GM19025 (cell line): ENCODE results near the gene TNNT3.

Experiments used
- ATAC-seq: cut with Tn5 transposase; IDR thresholded peaks from one replicate; pipeline ENCODE4 v1.9.1; 2021; ENCODE audit warnings: mild to moderate bottlenecking, low read depth, moderate library complexity; ENCODE audit not compliant: unreplicated experiment

TNNT3 gene

GRCh38 chr11:1947592-1948237 lies 28.2 kb downstream of the TNNT3 start:
- no peak for ATAC-seq

DNA sequence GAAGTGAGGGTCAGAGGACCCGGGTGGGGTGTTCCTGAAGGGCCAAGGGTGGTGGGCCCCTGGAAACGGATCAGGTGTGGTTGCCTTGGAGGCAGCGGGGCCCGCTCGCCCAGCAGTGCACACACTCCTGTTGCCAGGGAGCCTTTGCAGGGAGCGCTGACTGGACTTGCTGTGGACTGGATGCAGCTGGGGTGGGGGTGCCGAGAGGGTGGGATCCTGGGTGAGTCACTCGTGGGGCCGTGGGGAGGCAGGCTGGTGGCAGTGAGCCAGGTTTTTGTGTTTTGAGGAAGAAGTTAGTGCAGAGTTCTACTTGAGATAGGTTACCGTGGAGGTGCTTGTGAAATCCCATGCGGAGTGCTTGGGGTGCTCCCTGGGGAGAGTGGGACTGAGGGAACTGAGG lies 28.9 kb downstream of the TNNT3 start:
- ATAC-seq, result no peak

DNA sequence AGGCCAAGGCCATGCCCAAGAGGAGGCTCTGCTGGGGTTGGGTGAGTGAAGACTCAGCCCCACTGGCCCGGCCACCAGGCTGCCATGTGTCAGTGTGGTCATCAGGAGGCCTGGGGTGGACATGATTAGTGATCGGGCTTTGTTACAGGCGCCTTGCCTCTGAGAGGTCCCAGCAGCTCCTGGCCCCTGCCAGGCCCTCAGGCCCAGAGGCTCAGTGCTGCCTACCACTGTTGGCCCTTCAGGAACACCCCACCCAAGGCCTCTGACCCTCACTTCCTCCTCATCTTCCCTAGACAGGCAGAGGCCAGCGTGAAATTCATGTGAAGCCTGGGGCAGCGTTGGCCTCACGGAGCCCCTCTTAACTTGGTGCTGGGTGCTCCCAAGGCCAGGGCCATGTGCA lies 29.8 kb downstream of the TNNT3 start:
- ATAC-seq, result no peak

DNA sequence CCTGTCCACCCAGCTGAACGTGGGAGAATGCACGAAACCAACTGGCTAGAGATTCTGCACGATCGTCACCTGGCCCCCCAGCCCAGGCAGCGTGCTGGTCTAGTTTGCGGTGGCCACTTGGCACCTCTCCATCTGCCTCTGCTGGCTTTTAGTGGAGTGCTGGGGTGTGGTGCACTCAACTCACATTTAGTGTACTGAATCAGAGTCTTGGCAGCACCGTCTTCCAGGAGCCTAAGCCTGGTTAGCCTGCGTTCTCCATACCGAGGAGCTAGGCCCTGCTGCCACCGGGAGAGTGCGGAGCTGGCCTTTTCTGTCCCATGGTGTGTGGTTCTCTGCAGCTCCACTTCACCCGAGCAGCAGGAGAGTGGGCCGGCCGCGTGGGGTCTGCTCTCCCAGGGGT lies 30.4 kb downstream of the TNNT3 start:
- no peak for ATAC-seq

- no peak for ATAC-seq
These were observed 33.4 kb downstream of the TNNT3 start for GRCh38 chr11:1952806-1953482.

- no peak for ATAC-seq
These were observed 34.2 kb downstream of the TNNT3 start for GRCh38 chr11:1953489-1954266.

- no peak for ATAC-seq
These were observed 38.9 kb downstream of the TNNT3 start for GRCh38 chr11:1958367-1958766.

DNA sequence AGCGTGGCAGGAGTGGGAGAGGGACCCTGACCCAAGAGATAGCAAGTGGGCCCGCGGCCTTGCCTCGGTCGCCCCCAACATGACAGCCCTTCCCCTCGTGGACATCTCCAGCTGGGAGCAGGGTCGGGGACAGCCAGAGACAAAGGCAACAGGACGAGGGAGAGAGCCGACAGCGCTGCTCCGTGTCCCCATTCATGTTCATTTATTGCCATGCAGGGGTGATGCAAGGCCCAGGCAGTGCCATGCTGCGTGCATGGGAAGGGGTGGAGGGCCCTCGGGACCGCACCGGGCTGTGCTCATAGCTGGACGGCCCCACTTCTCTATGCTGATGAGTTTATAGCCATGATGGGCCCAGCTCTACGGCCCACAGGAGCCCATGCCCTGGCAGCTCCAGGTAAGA lies 40.3 kb downstream of the TNNT3 start:
- no peak for ATAC-seq

DNA sequence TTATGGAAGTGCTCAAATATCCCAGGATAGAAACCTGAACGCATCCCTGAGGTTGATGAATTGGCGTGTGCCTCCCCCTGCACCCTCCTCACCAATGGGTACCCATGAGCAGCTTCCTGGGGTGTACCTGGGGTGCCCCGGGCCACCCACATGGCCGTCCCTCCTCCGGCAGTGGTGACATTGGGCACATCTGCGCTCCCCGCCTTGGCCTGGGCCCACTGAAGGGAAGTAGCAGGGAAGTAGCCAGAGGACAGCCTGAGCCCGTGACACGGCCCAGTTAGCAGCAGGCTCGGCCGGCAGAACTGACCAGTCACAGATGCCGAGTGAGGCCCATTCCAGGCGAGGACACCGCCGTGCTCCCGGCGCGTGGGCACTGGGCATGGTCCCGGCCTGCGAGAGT lies 44.4 kb downstream of the TNNT3 start:
- no peak for ATAC-seq

- ATAC-seq, result no peak
These were observed 44.8 kb downstream of the TNNT3 start for GRCh38 chr11:1964348-1964747.

DNA sequence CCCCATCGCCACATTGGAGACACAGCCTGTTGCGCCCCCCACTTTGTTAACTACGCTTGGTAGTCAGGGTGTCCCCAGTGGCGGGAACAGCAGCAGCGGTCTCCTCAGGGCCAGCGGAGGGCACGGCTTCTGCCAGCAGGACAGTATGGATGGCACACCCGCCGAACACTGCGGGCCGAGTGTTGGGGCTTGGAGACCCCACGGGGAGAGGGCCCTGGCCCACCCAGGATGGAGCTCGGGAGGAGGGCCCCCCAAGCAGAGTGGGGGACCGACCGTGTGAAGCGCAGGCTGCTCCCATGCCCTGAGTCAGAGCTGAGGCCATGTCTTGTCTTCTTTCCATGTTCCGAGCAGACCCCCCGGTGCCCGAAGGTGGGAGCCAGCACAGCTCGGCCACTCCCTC lies 45.5 kb downstream of the TNNT3 start:
- no peak for ATAC-seq

DNA sequence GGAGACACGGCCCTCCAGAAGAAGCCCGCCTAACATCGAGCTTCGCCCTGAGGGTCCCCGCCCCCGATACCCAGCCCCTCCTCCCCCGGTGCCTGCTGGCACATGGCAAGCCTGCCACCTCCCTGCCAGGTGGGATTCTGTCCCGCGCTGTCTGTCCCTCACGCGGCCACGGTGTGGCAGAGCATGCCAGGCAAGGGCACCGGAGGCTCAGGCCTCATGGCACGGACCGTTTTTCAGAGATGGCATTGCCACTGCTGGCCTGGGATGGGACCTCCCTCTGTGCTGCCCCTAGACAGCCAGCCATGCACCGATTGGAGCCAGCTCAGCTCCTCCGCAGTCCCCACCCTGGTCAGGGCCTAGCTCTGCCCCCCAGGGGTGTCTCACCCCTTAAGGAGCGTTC lies 47.0 kb downstream of the TNNT3 start:
- ATAC-seq, result no peak

GRCh38 chr11:1967641-1968225 lies 48.2 kb downstream of the TNNT3 start:
- ATAC-seq, result no peak

DNA sequence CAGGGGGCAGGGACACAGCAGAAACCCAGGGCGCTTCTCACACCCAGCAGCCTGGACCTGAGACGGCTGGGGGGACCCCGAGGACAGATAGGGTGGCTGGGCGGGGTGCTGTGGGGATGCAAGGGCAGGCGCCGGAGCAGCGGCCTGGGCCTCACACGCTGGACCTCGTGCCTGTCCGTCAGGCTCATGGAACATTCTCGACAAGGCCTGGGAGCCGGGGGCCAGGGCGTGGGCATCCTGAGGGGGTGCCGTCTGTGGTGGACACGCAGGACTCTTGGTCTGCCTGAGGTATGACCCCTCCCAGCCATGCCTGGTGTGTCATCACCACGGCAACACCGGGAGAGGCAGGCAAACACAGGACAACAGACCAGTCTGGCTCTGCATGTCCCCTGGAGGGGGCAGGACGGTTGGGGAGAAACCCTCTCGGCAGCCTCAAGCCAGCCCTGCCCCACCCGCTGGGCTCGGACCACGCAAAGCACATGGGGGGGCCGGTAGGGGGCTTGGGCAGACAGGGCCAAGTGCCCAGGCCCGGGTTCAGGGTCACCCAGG lies 49.0 kb downstream of the TNNT3 start:
- no peak for ATAC-seq

DNA sequence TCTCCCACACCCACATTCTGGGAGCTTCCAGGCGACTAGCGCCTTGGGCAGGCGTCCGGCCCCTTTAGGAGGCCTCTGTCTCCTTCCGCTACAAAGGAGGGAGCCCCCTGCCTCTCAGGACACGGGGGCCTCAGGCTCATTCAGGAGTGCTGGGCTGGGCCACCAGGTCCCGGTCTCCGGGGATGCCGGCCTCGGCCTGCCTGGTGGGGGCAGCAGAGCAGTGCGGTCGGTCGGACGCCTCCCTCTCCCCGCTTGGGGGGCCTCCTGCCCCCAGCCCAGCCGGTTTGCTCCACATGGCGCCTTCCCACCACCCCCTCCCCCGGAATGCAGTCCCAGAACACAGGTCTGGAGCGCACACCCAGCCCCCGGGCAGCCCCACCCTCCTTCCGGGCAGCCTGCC lies 49.5 kb downstream of the TNNT3 start:
- ATAC-seq, result no peak

GRCh38 chr11:1969776-1970175 lies 50.3 kb downstream of the TNNT3 start:
- no peak for ATAC-seq

DNA sequence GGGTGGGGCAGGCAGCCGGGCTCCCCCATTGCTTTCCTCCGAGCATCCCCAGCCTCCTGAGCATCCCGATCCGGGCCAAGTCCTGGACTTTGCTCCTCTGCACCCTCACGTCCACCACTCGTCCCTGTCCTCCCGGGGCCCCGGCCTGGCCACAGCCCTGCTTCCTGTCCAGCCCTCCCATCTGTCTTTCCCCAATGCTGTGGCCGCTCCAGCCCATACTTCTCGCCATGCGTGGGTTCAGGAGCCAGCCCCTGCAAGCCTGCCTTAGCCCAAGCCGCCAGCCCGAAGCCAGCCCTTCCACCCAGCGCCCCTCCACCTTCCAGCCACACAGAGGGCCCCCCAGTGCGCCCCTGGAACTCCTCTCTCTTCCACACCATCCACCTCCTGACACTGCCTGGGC lies 51.5 kb downstream of the TNNT3 start:
- ATAC-seq, result no peak

DNA sequence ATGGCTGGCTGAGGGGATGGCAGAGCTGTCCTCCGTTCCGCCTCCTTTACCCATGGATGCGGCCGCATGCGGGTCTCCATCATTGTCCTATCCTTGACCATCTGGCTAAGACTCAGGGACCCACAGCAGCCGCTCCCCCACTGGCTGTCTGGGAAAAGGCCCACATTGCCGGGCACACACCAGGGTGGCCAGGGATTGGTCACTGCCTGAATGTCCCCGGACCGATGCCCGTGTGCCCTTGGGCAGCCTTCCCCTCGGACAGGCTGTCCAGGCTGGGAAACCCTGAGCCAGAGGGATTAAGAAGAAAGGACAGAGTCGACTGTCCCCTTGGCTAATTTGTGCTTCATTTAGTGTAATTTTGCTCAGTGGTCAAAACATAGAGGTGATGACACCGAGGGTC lies 55.7 kb downstream of the TNNT3 start:
- ATAC-seq, result no peak

DNA sequence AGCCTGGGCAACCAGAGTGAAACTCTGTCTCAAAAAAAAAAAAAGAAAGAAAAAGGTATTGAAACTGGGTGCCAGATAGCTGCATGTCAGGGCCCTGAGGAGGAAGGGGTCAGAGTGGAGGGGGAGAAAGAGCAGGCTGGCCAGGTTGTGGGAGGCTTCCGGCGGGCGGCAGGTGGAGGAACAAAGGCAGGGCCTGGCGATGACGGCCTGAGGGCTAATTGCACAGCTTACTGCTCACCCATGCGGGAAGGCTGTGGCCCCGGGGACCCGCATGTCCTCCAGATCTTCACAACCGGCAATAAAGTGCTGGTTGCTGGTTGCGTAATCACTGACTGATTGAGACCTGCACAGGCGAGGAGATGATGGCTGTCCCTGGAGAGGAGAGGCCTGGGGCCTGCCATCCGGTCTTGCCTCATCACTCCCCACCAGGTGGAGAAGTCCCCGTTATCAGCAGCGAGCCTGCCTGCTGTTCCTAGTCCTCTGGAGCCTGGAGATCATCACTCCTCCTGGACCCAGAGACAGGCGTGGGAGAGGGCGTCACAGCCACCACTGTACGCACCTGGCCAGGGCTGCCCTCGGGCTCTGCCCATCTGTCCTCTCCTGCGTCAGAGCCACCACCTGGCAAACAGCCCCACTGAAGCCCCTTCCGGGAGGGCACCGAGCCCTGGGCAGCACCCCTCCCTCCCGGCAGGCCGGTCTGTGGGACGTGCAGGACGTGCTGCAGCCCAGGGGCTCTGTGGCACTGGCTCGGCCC lies 59.4 kb downstream of the TNNT3 start:
- no peak for ATAC-seq

DNA sequence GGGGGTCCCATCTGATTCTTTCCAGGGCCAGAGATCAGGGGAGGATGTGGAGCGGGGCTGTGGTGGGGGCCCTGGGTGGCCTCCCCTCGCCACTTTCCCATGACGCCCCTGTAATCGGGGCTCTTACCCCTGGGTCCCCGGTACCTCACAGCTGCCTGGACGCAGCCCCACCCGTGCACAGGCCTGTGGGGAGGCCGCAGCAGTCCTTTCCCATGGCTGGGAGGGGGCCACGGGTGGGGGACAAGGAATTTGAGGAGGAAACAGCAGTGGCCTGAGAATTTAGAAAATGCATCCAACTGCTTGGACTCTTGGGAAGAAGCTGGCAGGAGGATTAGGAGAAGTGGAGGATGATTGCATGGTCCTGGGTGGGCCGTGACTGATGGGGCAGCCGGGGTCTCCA lies 60.1 kb downstream of the TNNT3 start:
- no peak for ATAC-seq
